Stimulated activated CD8-positive, alpha-beta memory T cell treated with anti-CD3 and anti-CD28 coated beads, Interleukin-12 subunit alpha, Interleukin-12 subunit beta, amount 100 ng/mL, for 24 hours (primary cell): Measurements from ENCODE around the gene CASKIN1.
A peak's percentile ranks its signal among the peaks of the same experiment; 100 is the strongest.

Experiments used
- DNase-seq: peaks from one replicate; pipeline ENCODE4 v3.0.0-alpha.2; 2020; ENCODE audit errors: extremely low read depth

Gene CASKIN1

GRCh38 chr16:2232094-2232990 is 35.9 kb upstream of the CASKIN1 start:
- DNase-seq: no peak

GRCh38 chr16:2231016-2231931 is 34.9 kb upstream of the CASKIN1 start:
- no peak for DNase-seq

GRCh38 chr16:2230376-2230775 is 34.0 kb upstream of the CASKIN1 start:
- DNase-seq: no peak

- no peak for DNase-seq
Observed at GRCh38 chr16:2229632-2230250, 33.3 kb upstream of the CASKIN1 start.

GRCh38 chr16:2229091-2229490 is 32.7 kb upstream of the CASKIN1 start:
- DNase-seq: no peak

- no peak for DNase-seq
Observed at GRCh38 chr16:2228161-2228824, 31.9 kb upstream of the CASKIN1 start.

GRCh38 chr16:2226918-2227317 is 30.5 kb upstream of the CASKIN1 start:
- DNase-seq: no peak

- DNase-seq: no peak
Observed at GRCh38 chr16:2226245-2226793, 29.9 kb upstream of the CASKIN1 start.

- no peak for DNase-seq
Observed at GRCh38 chr16:2223942-2224486, 27.6 kb upstream of the CASKIN1 start.

GRCh38 chr16:2223221-2223941 is 27.0 kb upstream of the CASKIN1 start, which contains the start of gene E4F1:
Gene E4F1 (plus strand): TSS chr16:2223591. CDS start chr16:2223614, 23 bp downstream.
- peak; percentile 100 for DNase-seq

- DNase-seq: no peak
Observed at GRCh38 chr16:2216330-2216729, 19.9 kb upstream of the CASKIN1 start.

- no peak for DNase-seq
Observed at GRCh38 chr16:2214719-2214968, 18.2 kb upstream of the CASKIN1 start, which contains the start of gene PGP. Gene PGP (minus strand): TSS chr16:2214840. CDS start chr16:2214777, 63 bp downstream.

GRCh38 chr16:2213817-2214718 is 17.7 kb upstream of the CASKIN1 start:
- DNase-seq: no peak

- no peak for DNase-seq
Observed at GRCh38 chr16:2212362-2213324, 16.2 kb upstream of the CASKIN1 start.

- no peak for DNase-seq
Observed at GRCh38 chr16:2211923-2212347, 15.5 kb upstream of the CASKIN1 start.

GRCh38 chr16:2210386-2211365 is 14.3 kb upstream of the CASKIN1 start, which contains the start of gene BRICD5:
Gene BRICD5 (minus strand): TSS chr16:2210863. CDS start chr16:2210833, 30 bp downstream.
- DNase-seq: no peak

- DNase-seq: no peak
Observed at GRCh38 chr16:2210009-2210332, 13.6 kb upstream of the CASKIN1 start.
